Measurements from ENCODE around the gene FNDC10. TPM values are rescaled to one million over a fixed set of nuclear protein-coding genes. Genes with fewer than 3 reads are reported as not detected.

Gene FNDC10
- total RNA-seq, 1 experiment from 2014 or later, result 8.4 TPM

GRCh38 chr1:1560178-1560577 is 39.8 kb downstream of the FNDC10 start:
- TF ChIP-seq REST (IDR thresholded peaks at IDR 0.05; ENCODE audit: low read depth) (no peak), POLR2A (IDR thresholded peaks at IDR 0.05; ENCODE audit: borderline replicate concordance, extremely low read depth, insufficient read depth, insufficient read length) (no peak), YY1 (IDR thresholded peaks at IDR 0.05; ENCODE audit: extremely low read depth, insufficient replicate concordance, low read depth, low read length) (no peak), ATF3 (IDR thresholded peaks at IDR 0.05) (no peak), SRF (IDR thresholded peaks at IDR 0.05; ENCODE audit: low read depth) (no peak), FOSL1 (IDR thresholded peaks at IDR 0.05; ENCODE audit: low read depth) (no peak)
- Histone ChIP-seq H2AFZ (ENCODE audit: low read depth, low read length, poor library complexity, severe bottlenecking) (no peak overlapping the region), H3K27me3 (ENCODE audit: insufficient read depth, low read length) (no peaks in the 10 kb centered on the region), H3K27ac (ENCODE audit: low read depth, low read length) (no peak overlapping the region), H3K9ac (ENCODE audit: low read length) (no peak overlapping the region), H4K20me1 (ENCODE audit: insufficient read depth) (peaks cover 5% of the 10 kb centered on the region; the same call in 1 of the 2 replicates), H3K4me2 (ENCODE audit: low read length) (no peak overlapping the region), H3K9me3 (ENCODE audit: control insufficient read depth in 1 of 2, insufficient read depth in 1 of 2, low read depth in 1 of 2, low read length in 2 of 2) (no peaks in the 10 kb centered on the region), H3K4me3 (replicated peaks in 1 of 2; ENCODE audit: low read depth in 1 of 2, low read length in 2 of 2) (no peak overlapping the region), H3K9me2 (ENCODE audit: insufficient read depth) (no peaks in the 10 kb centered on the region), H3K36me3 (ENCODE audit: control insufficient read depth in 1 of 2, insufficient read depth in 2 of 2, low read length in 2 of 2) (peaks cover 9 to 36% of the 10 kb centered on the region in 2 experiments), H3K79me2 (ENCODE audit: insufficient read depth, low read length) (peaks cover 65% of the 10 kb centered on the region), H3K4me1 (ENCODE audit: control insufficient read depth in 1 of 2, insufficient read depth in 2 of 2, low read length in 2 of 2) (peaks cover 0 to 9% of the 10 kb centered on the region in 2 experiments; a peak in 2 of 4 replicates)
- POLR2A ChIA-PET, result no interaction called here
- intact Hi-C loops (cut with micrococcal nuclease), result no loop called here
- DNase-seq (ENCODE audit: low read depth, low spot score) (no peak), ATAC-seq (no peak)
- CTCF ChIA-PET, result no interaction called here
- BruUV-seq (replicated peaks), result no TSS peak
- RAD21 ChIA-PET (ENCODE audit: low non-redundant PET in 1 of 2, low total read pairs in 2 of 2, uncharacterized antibody in 2 of 2, unreplicated experiment in 2 of 2), result no interaction called here

All from HCT116 (cell line).